NCI-H526 treated with DMSO at 0.1 percent for 48 hours (cell line): ENCODE measurements around the gene SPTAN1.
"Not testable (repeated sequence)": the region's sequence is repeated elsewhere in the genome, so short reads cannot be mapped to it uniquely, and the experiment has no call there.

Experiments
- DNase-seq: peaks from one replicate; lab custom pipeline; 2025; lab: John Stamatoyannopoulos, UW

Gene SPTAN1

DNA sequence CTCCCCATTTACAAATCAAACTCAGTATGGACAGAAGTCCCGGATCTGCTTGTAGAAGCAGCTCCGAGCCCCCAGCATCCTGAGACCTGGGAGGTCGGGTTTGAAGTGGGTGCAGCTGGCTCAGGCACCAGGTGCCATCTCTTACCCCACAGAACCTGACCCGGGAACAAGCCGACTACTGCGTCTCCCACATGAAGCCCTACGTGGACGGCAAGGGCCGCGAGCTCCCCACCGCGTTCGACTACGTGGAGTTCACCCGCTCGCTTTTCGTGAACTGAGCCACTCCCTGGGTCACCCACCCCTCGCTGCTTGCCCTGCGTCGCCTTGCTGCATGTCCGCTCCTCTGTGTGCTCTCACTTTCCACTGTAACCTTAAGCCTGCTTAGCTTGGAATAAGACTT lies 80.7 kb downstream of the SPTAN1 start:
- DNase-seq = no peak

DNA sequence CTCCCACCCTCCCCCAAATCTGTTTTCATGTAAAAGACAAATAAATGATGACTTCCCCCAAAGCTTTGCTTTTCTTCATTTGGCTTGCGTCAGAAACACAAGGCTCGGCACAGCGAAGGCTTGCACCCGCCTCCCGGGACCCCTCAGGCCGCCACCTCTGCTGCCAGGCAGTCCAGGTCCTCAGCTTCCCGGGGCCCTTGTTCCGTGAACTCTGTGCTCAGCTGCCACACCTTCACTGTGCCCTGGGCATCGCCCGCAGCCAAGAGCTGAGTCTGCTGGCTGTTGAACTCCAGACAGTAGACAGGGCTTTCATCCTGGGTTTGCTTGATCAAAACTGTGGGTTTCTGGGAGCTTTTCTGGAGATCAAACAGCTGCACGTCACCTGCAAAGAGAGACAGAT lies 81.2 kb downstream of the SPTAN1 start:
- no peak for DNase-seq

GRCh38 chr9:128634111-128634510 lies 81.7 kb downstream of the SPTAN1 start:
- DNase-seq = no peak

DNA sequence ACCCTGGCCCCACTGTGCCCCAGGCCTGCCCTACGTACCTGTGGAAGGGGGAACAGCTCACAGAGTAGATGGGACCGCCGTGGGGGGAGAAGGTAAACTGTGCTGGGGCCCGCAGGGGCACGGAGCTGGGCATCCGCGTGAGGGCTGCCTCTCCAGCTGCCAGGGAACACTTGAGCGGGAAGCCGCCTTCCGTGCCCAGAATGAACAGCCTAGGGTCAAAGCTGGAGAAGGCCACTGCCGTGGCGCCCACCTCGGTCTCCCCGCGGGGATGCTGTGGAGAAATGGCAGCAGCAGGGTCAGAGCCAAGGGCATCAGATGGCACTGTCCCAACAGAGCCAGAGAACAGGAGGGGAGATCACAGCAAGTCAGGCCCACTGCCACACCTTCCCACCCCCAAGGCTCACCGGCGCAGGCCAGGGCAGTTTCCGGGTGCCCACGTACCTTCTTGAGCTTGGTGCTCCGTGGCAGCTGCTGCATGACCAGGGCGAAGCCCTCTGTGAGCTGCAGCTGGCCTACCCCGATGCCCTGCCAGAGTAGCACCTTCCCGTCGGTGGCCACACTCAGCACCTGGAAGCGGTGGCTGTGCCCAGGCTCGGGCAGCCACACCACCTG lies 82.4 kb downstream of the SPTAN1 start:
- no peak for DNase-seq

GRCh38 chr9:128635266-128636023 lies 83.1 kb downstream of the SPTAN1 start:
- DNase-seq = peak; percentile 23

GRCh38 chr9:128636024-128636390 lies 83.6 kb downstream of the SPTAN1 start:
- DNase-seq = no peak

GRCh38 chr9:128636556-128637530 lies 84.5 kb downstream of the SPTAN1 start:
- no peak for DNase-seq

- no peak for DNase-seq
Observed at GRCh38 chr9:128637656-128638055, 85.3 kb downstream of the SPTAN1 start.

GRCh38 chr9:128638580-128638979 lies 86.2 kb downstream of the SPTAN1 start:
- no peak for DNase-seq

GRCh38 chr9:128640603-128641002 lies 88.2 kb downstream of the SPTAN1 start:
- no peak for DNase-seq

- DNase-seq = no peak
Observed at GRCh38 chr9:128642675-128643245, 90.4 kb downstream of the SPTAN1 start.

DNA sequence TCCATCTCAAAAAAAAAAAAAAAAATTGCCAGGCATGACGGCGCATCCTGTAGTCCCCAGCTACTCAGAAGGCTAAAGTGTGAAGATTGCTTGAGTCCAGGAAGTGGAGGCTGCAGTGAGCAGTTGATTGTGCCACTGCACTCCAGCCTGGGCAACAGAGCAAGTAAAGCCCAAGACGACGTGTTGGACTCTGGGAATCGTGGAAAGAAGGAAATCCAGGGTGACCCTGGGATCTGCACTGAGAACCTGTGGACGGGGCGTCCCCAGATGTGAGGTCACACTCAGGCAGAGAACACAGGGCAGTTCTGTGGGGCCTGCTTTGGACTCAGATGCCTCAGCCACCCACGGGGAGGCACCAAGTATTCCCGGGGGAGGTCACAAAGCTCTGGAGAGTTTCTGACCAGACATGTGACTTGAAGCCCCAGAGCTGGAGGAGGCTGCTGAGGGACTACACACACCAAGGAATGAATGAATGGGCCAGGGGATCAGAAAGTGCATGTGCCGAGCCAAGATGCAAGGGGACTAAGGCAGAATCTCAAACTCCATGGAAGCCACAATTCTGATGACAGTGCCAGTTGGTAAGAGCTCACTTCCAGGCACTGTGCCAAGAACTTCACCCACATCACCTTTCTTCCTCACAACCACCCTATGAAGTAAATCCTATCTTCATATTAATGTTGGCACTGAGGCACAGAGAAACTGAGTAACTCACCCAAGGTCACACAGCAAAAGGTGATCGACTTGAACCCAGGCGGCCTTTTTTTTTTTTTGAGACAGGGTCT lies 91.3 kb downstream of the SPTAN1 start:
- no peak for DNase-seq

- not testable (repeated sequence) for DNase-seq
Observed at GRCh38 chr9:128648206-128648605, 95.8 kb downstream of the SPTAN1 start.

DNA sequence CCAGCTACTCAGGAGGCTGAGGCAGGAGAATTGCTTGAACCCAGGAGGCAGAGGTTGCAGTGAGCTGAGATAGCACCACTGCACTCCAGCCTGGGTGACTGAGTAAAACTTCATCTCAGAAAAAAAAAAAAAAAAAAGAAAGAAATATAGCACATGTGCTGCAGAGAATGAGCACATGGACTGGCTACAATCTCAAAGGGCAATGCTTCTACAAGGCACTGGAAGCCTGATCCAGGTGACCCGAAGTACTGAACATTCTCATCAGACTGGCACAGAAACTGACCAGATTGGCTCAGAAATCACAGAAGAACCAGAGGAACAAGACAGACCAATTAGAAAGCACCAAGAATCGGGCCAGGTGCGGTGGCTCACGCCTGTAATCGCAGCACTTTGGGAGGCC lies 99.4 kb downstream of the SPTAN1 start:
- DNase-seq = no peak

DNA sequence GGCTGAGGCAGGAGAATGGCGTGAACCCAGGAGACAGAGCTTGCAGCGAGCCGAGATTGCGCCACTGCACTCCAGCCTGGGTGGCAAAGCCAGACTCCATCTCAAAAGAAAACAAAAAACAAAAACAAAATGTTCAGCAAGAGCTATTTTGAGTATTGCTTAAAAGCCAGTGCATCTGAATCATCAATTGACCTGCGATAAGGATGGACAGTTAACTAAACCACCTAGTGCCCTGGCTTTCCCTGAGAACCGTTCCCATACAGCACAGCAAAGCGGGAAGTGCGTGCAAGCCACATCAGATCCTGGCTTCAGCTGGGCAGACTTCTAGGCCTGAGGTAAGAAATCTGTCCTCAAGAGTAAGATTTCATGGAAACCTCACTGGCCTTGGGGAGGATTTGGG lies 101.5 kb downstream of the SPTAN1 start:
- no peak for DNase-seq

DNA sequence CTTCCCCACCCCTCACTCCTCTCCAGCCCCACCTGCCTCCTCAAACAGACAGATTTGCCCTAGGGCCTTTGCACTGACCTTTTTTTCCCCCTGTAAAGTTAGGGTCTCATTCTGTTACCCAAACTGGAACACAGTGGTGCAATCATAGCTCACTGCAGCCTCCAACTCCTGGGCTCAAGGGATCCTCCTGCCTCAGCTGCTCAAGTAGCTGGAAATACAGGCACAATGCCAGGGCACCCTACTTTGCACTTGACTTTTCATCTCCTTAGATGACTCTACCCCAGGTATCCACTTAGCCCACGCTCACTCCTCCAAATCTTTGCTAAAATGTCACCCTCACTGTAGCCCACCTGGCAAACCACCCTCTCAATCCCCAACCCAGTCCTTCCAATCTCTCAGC lies 102.1 kb downstream of the SPTAN1 start:
- DNase-seq = no peak

- peak; percentile 90 for DNase-seq
Observed at GRCh38 chr9:128656416-128657343, 104.3 kb downstream of the SPTAN1 start, which contains the start of gene DYNC2I2. DYNC2I2 (minus strand) TSS chr9:128656847; CDS start chr9:128656726, 121 bp downstream.

GRCh38 chr9:128657344-128657704 lies 104.9 kb downstream of the SPTAN1 start:
- DNase-seq = no peak

- DNase-seq = no peak
Observed at GRCh38 chr9:128657796-128658195, 105.4 kb downstream of the SPTAN1 start.

DNA sequence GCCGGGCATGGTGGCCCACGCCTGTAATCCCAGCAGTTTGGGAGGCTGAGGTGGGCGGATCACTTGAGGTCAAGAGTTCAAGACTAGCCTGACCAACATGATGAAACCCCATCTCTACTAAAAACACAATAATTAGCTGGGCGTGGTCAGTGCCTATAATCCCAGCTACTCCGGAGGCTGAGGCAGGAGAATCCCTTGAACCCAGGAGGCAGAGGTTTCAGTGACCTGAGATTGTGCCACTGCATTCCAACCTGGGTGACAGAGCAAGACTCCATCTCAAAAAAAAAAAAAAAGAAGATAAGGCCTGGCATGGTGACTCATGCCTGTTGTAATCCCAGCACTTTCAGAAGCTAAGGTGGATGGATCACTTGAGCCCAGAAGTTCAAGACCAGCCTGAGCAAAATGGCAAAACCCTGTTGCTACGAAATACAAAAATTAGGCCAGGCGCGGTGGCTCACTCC lies 114.1 kb downstream of the SPTAN1 start:
- not testable (repeated sequence) for DNase-seq
